HG03280 (cell line): ENCODE results near the gene CLDN10.
"Not testable (repeated sequence)": the region's sequence is repeated elsewhere in the genome, so short reads cannot be mapped to it uniquely, and the experiment has no call there.

ENCODE experiments used
- ATAC-seq: cut with Tn5 transposase; IDR thresholded peaks from one replicate; pipeline ENCODE4 v1.9.1; 2021; ENCODE audit warnings: mild to moderate bottlenecking, moderate library complexity; ENCODE audit not compliant: unreplicated experiment

The CLDN10 gene

GRCh38 chr13:95552539-95553441, at the start of gene CLDN10:
TSS of gene CLDN10 (plus strand) at chr13:95552720. CDS start at chr13:95552754, 34 bp downstream.
- ATAC-seq, result no peak

- ATAC-seq, result no peak
These were observed 48.9 kb upstream of the CLDN10 start for GRCh38 chr13:95503662-95504061.

GRCh38 chr13:95505265-95505664, 47.3 kb upstream of the CLDN10 start:
- ATAC-seq, result no peak

GRCh38 chr13:95505986-95506385, 46.5 kb upstream of the CLDN10 start:
- no peak for ATAC-seq

- no peak for ATAC-seq
These were observed 44.5 kb upstream of the CLDN10 start for GRCh38 chr13:95507991-95508390.

GRCh38 chr13:95508996-95509395, 43.5 kb upstream of the CLDN10 start:
- no peak for ATAC-seq

GRCh38 chr13:95509521-95510310, 42.8 kb upstream of the CLDN10 start:
- no peak for ATAC-seq

- ATAC-seq, result no peak
These were observed 41.6 kb upstream of the CLDN10 start for GRCh38 chr13:95510950-95511349.

GRCh38 chr13:95512424-95512823, 40.1 kb upstream of the CLDN10 start:
- ATAC-seq, result no peak

- no peak for ATAC-seq
These were observed 39.6 kb upstream of the CLDN10 start for GRCh38 chr13:95512957-95513356.

- ATAC-seq, result not testable (repeated sequence)
These were observed 36.9 kb upstream of the CLDN10 start for GRCh38 chr13:95515606-95516005.

GRCh38 chr13:95516021-95516420, 36.5 kb upstream of the CLDN10 start:
- no peak for ATAC-seq

- ATAC-seq, result no peak
These were observed 36.0 kb upstream of the CLDN10 start for GRCh38 chr13:95516492-95516891.

- no peak for ATAC-seq
These were observed 28.9 kb upstream of the CLDN10 start for GRCh38 chr13:95523598-95523997.

- no peak for ATAC-seq
These were observed 28.1 kb upstream of the CLDN10 start for GRCh38 chr13:95524264-95524901.

- no peak for ATAC-seq
These were observed 24.6 kb upstream of the CLDN10 start for GRCh38 chr13:95527955-95528354.

GRCh38 chr13:95530178-95530577, 22.3 kb upstream of the CLDN10 start:
- ATAC-seq, result no peak

GRCh38 chr13:95533545-95534160, 18.9 kb upstream of the CLDN10 start:
- ATAC-seq, result no peak

- ATAC-seq, result no peak
These were observed 17.3 kb upstream of the CLDN10 start for GRCh38 chr13:95535243-95535642.

- ATAC-seq, result no peak
These were observed 15.8 kb upstream of the CLDN10 start for GRCh38 chr13:95536632-95537241.

GRCh38 chr13:95540888-95541287, 11.6 kb upstream of the CLDN10 start:
- ATAC-seq, result no peak
